MM.1S (cell line): ENCODE measurements around the gene MRPS5.

Source experiments
- EZH2 ChIP-seq: fragments of 300-600 bp; sonication (generic); optimal IDR thresholded peaks from 2 replicates; pipeline ENCODE3; 2017; ENCODE audit warnings: low read depth, mild to moderate bottlenecking, antibody characterized with exemption, low read length, mixed read lengths
- TF ChIP-seq, protein P1 (sequence below): fragments of 300-600 bp; sonication (generic); IDR thresholded peaks from 2 replicates; pipeline ENCODE4 v1.5.1; 2016; ENCODE audit warnings: antibody characterized with exemption, low read length, mixed read lengths

DNA sequence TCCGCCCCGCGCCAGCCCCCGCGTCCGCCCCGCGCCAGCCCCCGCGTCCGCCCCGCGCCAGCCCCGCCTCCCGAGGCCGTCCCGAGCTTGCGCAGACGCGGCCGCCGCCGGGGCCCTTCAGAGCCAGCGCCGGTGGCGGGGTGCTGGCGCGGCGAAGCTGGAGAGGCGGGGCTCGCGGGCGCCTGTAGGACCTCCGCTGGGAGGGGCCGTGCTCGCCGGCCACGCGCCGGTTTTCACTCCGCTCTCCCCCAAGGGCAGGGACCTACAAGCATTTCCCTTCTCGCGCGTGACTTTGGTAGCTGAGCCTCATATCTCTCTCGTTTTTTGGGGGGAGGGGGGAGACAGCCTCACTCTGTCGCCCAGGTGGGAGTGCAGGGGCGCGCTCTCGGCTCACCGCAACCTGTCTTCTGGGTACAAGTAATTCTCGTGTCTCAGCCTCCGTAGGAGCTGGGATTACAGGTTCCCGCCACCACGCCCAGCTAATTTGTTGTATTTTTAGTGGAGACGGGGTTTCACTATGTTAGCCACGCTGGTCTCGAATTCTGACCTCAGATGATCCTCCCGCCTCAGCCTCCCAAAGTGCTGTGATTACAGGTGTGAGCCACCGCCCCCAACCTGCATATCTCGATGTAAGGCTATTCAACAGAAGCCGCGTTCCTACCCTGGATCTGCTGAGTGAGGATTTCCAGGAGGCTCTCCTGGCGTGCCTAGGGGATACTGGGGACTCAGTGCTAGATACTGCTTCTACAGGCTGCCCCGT lies 38.3 kb upstream of the MRPS5 start, which contains the start of gene ZNF514:
- TF ChIP-seq EZH2 = no peak
- TF ChIP-seq, protein P1, sequence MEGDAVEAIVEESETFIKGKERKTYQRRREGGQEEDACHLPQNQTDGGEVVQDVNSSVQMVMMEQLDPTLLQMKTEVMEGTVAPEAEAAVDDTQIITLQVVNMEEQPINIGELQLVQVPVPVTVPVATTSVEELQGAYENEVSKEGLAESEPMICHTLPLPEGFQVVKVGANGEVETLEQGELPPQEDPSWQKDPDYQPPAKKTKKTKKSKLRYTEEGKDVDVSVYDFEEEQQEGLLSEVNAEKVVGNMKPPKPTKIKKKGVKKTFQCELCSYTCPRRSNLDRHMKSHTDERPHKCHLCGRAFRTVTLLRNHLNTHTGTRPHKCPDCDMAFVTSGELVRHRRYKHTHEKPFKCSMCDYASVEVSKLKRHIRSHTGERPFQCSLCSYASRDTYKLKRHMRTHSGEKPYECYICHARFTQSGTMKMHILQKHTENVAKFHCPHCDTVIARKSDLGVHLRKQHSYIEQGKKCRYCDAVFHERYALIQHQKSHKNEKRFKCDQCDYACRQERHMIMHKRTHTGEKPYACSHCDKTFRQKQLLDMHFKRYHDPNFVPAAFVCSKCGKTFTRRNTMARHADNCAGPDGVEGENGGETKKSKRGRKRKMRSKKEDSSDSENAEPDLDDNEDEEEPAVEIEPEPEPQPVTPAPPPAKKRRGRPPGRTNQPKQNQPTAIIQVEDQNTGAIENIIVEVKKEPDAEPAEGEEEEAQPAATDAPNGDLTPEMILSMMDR = no peak
